Neural crest cell (in vitro differentiated cells): Measurements from ENCODE around the gene LCAT. TPM values are rescaled to one million over a fixed set of nuclear protein-coding genes. Genes with fewer than 3 reads are reported as not detected.

Experiments
- DNase-seq: peaks from one replicate; pipeline ENCODE4 v3.0.0; 2021; ENCODE audit warnings: low read depth, mixed read lengths, low spot score
- H3K27ac Mint-ChIP-seq: one replicate; pipeline ENCODE4 v1.8.0; 2021; ENCODE audit warnings: mild to moderate bottlenecking, mixed read lengths; ENCODE audit not compliant: unreplicated experiment
- H3K27me3 Mint-ChIP-seq: 2 replicates; pipeline ENCODE4 v1.8.0; 2021; ENCODE audit warnings: low read depth, mild to moderate bottlenecking, mixed read lengths
- H3K36me3 Mint-ChIP-seq: 2 replicates; pipeline ENCODE4 v1.8.0; 2021; ENCODE audit warnings: low read depth, mild to moderate bottlenecking, mixed read lengths
- H3K4me1 Mint-ChIP-seq: 2 replicates; pipeline ENCODE4 v1.8.0; 2021; ENCODE audit warnings: mixed read lengths
- H3K4me3 Mint-ChIP-seq: one replicate; pipeline ENCODE4 v1.8.0; 2021; ENCODE audit warnings: mild to moderate bottlenecking, mixed read lengths
- H3K9me3 Mint-ChIP-seq: 2 replicates; pipeline ENCODE4 v1.8.0; 2021; ENCODE audit warnings: mixed read lengths
- total RNA-seq: library from RNA; stranded (reverse); gene quantifications from 2 replicates; pipeline ENCODE4 v1.2.1, GENCODE V29; 2021
- TF ChIP-seq, protein P1 (sequence below): fragments of 200-600 bp; sonication (generic); conservative IDR thresholded peaks from 2 replicates; pipeline ENCODE4 v1.5.0; 2021; ENCODE audit warnings: antibody characterized with exemption, mild to moderate bottlenecking

The LCAT gene
- total RNA-seq, 1 donor from 2014 or later: 16.6 TPM

DNA sequence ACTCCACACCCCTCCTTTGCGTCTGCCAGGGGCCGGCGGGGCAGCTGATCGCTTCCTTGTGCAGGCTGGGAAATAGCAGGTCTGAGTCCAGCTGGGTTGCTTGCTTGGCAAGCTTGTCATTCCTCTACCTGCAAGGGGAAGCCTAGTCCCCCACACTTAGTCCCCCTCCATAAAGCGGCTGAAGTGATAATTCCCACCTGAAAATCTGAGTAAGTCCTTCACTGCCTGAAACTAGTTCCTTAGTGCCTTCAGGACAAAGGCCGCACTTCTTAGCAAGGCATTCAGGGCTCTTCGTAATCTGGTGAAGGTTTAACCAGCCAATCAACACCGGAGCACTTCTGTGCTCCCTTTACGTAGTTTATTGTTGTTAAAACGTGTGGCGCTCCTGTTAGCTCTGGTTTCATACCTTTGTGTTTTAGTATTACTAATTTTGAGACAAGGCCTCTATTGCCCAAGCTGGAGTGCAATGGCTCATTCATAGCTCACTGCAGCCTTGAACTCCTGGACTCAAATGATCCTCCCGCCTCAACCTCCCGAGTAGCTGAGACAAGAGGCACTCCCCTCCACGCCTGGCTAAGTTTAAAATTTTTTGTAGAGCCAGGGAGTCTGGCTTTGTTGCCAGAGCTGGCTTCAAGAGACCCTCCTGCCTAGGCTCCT is 50.0 kb downstream of the LCAT start:
- Mint-ChIP-seq H3K27me3 (no peaks in the 10 kb centered on the region), H3K36me3 (no peaks in the 10 kb centered on the region), H3K4me3 (peak overlapping the region; percentile 96), H3K27ac (peak overlapping the region; percentile 99), H3K9me3 (no peaks in the 10 kb centered on the region), H3K4me1 (peaks cover 33% of the 10 kb centered on the region)
- TF ChIP-seq, protein P1, sequence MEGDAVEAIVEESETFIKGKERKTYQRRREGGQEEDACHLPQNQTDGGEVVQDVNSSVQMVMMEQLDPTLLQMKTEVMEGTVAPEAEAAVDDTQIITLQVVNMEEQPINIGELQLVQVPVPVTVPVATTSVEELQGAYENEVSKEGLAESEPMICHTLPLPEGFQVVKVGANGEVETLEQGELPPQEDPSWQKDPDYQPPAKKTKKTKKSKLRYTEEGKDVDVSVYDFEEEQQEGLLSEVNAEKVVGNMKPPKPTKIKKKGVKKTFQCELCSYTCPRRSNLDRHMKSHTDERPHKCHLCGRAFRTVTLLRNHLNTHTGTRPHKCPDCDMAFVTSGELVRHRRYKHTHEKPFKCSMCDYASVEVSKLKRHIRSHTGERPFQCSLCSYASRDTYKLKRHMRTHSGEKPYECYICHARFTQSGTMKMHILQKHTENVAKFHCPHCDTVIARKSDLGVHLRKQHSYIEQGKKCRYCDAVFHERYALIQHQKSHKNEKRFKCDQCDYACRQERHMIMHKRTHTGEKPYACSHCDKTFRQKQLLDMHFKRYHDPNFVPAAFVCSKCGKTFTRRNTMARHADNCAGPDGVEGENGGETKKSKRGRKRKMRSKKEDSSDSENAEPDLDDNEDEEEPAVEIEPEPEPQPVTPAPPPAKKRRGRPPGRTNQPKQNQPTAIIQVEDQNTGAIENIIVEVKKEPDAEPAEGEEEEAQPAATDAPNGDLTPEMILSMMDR: no peak
- DNase-seq: no peak

DNA sequence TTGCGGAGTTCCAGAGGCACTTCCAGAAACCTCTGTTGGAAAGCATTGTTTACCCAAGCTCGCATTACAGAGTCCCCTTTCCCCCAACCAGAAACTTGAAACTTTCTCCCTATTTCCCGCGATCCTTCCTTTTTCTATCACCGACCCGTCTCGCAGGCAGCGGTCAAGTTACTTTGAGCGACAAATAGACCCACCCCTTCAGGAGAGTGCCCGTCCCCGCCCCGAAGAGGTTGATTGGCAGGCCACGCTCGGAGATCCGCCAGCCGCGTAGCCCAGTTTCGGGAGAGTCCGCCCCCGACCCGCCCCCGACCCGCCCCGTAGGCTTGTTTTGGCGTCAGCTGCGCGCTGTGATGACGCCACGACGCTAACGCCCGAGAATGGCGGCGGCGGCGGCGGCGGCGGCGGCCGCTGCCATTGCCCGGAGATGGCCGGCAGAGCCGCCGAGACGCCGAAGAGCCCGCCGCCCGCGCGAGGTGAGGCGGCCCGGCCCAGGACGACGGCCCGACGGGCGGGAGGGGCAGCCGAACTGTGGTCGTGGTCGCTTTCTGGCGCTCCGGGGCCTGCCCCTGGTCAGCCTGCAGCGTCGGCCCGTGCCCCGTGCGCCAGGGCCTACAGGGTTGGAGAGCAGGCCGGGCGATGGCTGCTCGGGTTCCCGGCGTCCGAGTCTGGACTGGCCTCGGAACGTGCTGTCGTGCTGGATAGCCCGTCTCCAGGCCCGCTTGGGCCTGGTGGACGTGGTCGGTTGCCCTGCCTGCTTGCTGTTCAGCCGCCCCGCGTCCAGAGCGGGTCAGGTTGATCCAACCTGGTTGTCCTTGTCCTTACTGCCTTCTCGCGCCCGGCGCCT is 50.8 kb downstream of the LCAT start, which contains the start of gene PSKH1:
Gene PSKH1, plus strand, starts transcription at position 356 of the 844 bp plus-strand sequence. CDS start 15,496 bp downstream, outside the sequence.
- Mint-ChIP-seq H3K36me3 (no peaks in the 10 kb centered on the region), H3K27ac (peak within 1 kb of the TSS; percentile 99), H3K4me3 (peak within 1 kb of the TSS; percentile 96), H3K27me3 (no peaks in the 10 kb centered on the region), H3K4me1 (peaks cover 33% of the 10 kb centered on the region), H3K9me3 (no peaks in the 10 kb centered on the region)
- TF ChIP-seq, protein P1: no peak
- DNase-seq: peak; percentile 86

DNA sequence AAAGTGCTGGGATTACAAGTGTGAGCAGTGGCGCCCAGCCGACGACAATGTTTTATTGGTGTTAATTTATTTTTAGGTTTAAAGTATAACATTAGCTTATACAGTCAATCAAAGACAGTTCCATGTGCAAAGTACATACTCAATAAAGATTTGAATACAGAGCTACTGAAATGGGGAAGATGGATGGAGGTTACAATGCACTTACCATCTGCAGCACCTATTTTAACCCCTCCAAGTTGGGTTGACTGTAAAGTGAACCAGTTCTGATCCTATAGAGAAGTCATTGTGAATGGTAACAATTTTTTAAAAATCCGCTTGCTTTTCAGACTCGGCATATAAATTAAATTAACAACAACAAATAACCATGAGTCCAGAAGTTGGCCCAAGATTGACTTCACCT is 51.5 kb downstream of the LCAT start:
- H3K36me3 Mint-ChIP-seq: no peaks in the 10 kb centered on the region
- no peak for DNase-seq
- no peaks in the 10 kb centered on the region for H3K9me3 Mint-ChIP-seq
- H3K27me3 Mint-ChIP-seq: no peaks in the 10 kb centered on the region
- peaks cover 33% of the 10 kb centered on the region for H3K4me1 Mint-ChIP-seq
- no peak overlapping the region for H3K27ac Mint-ChIP-seq
- TF ChIP-seq, protein P1: no peak
- H3K4me3 Mint-ChIP-seq: peak overlapping the region; percentile 83

Other genes starting within 250 kb of the LCAT start
- 33.8 and 34.3 TPM in 2 replicates for gene GFOD2, start 224.8 kb downstream of the LCAT start, total RNA-seq
- 21.7 and 22.1 TPM in 2 replicates for gene RANBP10, start 137.6 kb downstream of the LCAT start, total RNA-seq
- 6.6 and 7.5 TPM in 2 replicates for gene TSNAXIP1, start 137.2 kb downstream of the LCAT start, total RNA-seq
- 46.2 and 46.7 TPM in 2 replicates for gene THAP11, start 101.8 kb downstream of the LCAT start, total RNA-seq
- gene NUTF2, start 97.2 kb downstream of the LCAT start, total RNA-seq: 185 and 191 TPM in 2 replicates
- gene CENPT, start 96.4 kb downstream of the LCAT start, total RNA-seq: 78.2 and 83.5 TPM in 2 replicates
- gene EDC4, start 71.1 kb downstream of the LCAT start, total RNA-seq: 100 and 101 TPM in 2 replicates
- gene NRN1L, start 59.2 kb downstream of the LCAT start, total RNA-seq: 1.0 TPM in 1 of 2 replicates, not detected in the other
- 39.0 and 41.5 TPM in 2 replicates for gene PSKH1, start 50.9 kb downstream of the LCAT start, total RNA-seq
- gene CTRL, start 12.3 kb downstream of the LCAT start, total RNA-seq: 2.5 and 3.0 TPM in 2 replicates
- 22.4 and 22.5 TPM in 2 replicates for gene PSMB10, start 7.3 kb downstream of the LCAT start, total RNA-seq
- gene SLC12A4, start 24.5 kb upstream of the LCAT start, total RNA-seq: 36.0 and 36.8 TPM in 2 replicates
- not detected in 2 replicates for gene DPEP3, start 36.4 kb upstream of the LCAT start, total RNA-seq
- gene DPEP2, start 55.4 kb upstream of the LCAT start, total RNA-seq: not detected in 2 replicates
- gene DPEP2NB, start 71.8 kb upstream of the LCAT start, total RNA-seq: not detected in 2 replicates
- gene DDX28, start 79.1 kb upstream of the LCAT start, total RNA-seq: 12.5 and 13.3 TPM in 2 replicates
- gene DUS2, start 79.2 kb upstream of the LCAT start, total RNA-seq: 26.6 and 28.4 TPM in 2 replicates
- 64.9 and 71.7 TPM in 2 replicates for gene NFATC3, start 141.2 kb upstream of the LCAT start, total RNA-seq